Vagina (tissue), 2 donors: ENCODE data around the gene GAB2.

Source experiments
- CTCF ChIP-seq, 3 experiments: fragments of 450-650 bp in 2 of 3; fragments of 200-600 bp in 1 of 3; sonication (generic) in 1 of 3; IDR thresholded peaks; one replicate each; pipeline ENCODE4 v1.5.1; 2017 to 2019; ENCODE audit warnings: antibody characterized with exemption in 3 of 3, mild to moderate bottlenecking in 2 of 3, moderate library complexity in 2 of 3
- POLR2A ChIP-seq, 2 donors: fragments of 450-650 bp; IDR thresholded peaks; one replicate each; pipeline ENCODE4 v1.6.1; 2017; ENCODE audit warnings: antibody characterized with exemption in 2 of 2, mild to moderate bottlenecking in 2 of 2, moderate library complexity in 2 of 2

- TF ChIP-seq POLR2A (IDR thresholded peaks at IDR 0.05) (no peak), CTCF (IDR thresholded peaks at IDR 0.05) (no peak)
These were observed 204.8 kb downstream of the GAB2 start for GRCh38 chr11:78212586-78213371.
